ENCODE data around the gene FNBP1L. TPM values are rescaled to one million over a fixed set of nuclear protein-coding genes. Genes with fewer than 3 reads are reported as not detected.

Gene FNBP1L
- total RNA-seq, 1 experiment from 2014 or later = 31.8 TPM

DNA sequence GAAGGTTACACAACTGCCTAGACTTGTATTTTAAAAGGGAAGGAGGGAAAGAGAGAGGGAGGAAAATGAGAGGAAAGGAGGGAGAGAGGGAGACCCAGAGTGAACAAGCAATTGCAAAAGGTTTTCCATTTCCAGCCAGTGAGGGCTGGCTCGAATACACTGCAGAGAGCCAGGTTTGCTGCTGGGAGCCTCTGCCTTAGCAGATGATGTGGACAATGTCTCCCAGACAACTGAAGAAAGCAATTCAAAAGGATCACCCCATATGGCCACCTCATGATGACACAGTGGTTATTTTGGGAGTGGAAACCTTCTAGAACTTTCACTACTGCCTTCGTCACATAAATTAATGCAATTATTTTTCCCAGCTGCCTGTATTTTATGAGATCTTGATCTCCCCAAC lies 147.3 kb downstream of the FNBP1L start:
- intact Hi-C loops (cut with micrococcal nuclease) = no loop called here
- no peak for DNase-seq (ENCODE audit: unreplicated experiment)
- POLR2A ChIA-PET = interaction anchor here (1.0 to 8.1 kb wide), 9 partner anchors 8 to 251 kb away, joined by 3 to 41 read pairs (median 9); partner anchors contain the start of gene FNBP1L
- no TSS peak for BruUV-seq (replicated peaks)
- Mint-ChIP-seq H3K27ac (ENCODE audit: low read depth, unreplicated experiment) (peak overlapping the region; percentile 63), H3K27me3 (ENCODE audit: insufficient read depth, unreplicated experiment) (no peaks in the 10 kb centered on the region), H3K4me3 (ENCODE audit: unreplicated experiment) (no peak overlapping the region), H3K36me3 (ENCODE audit: insufficient read depth, unreplicated experiment) (peaks cover 44% of the 10 kb centered on the region), H3K9me3 (ENCODE audit: unreplicated experiment) (no peaks in the 10 kb centered on the region), H3K4me1 (ENCODE audit: insufficient read depth, unreplicated experiment) (peaks cover 74% of the 10 kb centered on the region)
- TF ChIP-seq, protein P1, sequence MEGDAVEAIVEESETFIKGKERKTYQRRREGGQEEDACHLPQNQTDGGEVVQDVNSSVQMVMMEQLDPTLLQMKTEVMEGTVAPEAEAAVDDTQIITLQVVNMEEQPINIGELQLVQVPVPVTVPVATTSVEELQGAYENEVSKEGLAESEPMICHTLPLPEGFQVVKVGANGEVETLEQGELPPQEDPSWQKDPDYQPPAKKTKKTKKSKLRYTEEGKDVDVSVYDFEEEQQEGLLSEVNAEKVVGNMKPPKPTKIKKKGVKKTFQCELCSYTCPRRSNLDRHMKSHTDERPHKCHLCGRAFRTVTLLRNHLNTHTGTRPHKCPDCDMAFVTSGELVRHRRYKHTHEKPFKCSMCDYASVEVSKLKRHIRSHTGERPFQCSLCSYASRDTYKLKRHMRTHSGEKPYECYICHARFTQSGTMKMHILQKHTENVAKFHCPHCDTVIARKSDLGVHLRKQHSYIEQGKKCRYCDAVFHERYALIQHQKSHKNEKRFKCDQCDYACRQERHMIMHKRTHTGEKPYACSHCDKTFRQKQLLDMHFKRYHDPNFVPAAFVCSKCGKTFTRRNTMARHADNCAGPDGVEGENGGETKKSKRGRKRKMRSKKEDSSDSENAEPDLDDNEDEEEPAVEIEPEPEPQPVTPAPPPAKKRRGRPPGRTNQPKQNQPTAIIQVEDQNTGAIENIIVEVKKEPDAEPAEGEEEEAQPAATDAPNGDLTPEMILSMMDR (IDR thresholded peaks at IDR 0.05; ENCODE audit: unreplicated experiment) = no peak
- CTCF ChIA-PET = interaction anchor here (0.6 to 4.5 kb wide), 5 partner anchors 12 to 227 kb away, joined by 3 to 24 read pairs (median 4); no protein-coding TSS in a partner anchor

DNA sequence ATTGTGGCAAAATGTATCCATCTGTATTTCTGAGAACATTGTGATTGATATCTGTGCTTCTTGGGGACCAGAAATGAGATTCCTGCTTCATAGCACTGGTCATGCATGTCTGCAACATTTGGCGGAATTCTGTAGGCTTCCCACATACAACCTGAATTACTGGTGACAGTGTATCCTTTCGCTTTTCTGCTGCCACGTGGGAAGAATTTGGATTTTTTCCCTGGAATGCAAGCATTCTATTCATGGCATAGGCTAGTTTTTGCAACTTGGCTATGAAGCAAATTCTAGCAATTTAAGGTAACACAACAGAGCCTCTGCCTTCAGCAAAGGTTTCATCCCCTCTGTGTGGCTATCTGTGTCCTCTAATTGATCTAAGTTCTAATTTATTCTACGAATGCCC lies 147.8 kb downstream of the FNBP1L start:
- H3K9me3 Mint-ChIP-seq (ENCODE audit: unreplicated experiment) = no peaks in the 10 kb centered on the region
- ChIA-PET POLR2A (interaction anchor here (1.4 to 8.1 kb wide), 3 partner anchors 11 to 148 kb away, joined by 3 to 41 read pairs (median 20); partner anchors contain the start of gene FNBP1L), CTCF (interaction anchor here (1.5 to 4.5 kb wide), 2 partner anchors 34 to 218 kb away, joined by 3 to 24 read pairs; no protein-coding TSS in a partner anchor)
- intact Hi-C loops (cut with micrococcal nuclease) = no loop called here
- H3K27me3 Mint-ChIP-seq (ENCODE audit: insufficient read depth, unreplicated experiment) = no peaks in the 10 kb centered on the region
- H3K36me3 Mint-ChIP-seq (ENCODE audit: insufficient read depth, unreplicated experiment) = peaks cover 39% of the 10 kb centered on the region
- DNase-seq (ENCODE audit: unreplicated experiment) = no peak
- H3K4me1 Mint-ChIP-seq (ENCODE audit: insufficient read depth, unreplicated experiment) = peaks cover 74% of the 10 kb centered on the region
- no peak overlapping the region for H3K4me3 Mint-ChIP-seq (ENCODE audit: unreplicated experiment)
- peak overlapping the region; percentile 63 for H3K27ac Mint-ChIP-seq (ENCODE audit: low read depth, unreplicated experiment)
- BruUV-seq (replicated peaks) = no TSS peak
- TF ChIP-seq, protein P1 (IDR thresholded peaks at IDR 0.05; ENCODE audit: unreplicated experiment) = no peak

DNA sequence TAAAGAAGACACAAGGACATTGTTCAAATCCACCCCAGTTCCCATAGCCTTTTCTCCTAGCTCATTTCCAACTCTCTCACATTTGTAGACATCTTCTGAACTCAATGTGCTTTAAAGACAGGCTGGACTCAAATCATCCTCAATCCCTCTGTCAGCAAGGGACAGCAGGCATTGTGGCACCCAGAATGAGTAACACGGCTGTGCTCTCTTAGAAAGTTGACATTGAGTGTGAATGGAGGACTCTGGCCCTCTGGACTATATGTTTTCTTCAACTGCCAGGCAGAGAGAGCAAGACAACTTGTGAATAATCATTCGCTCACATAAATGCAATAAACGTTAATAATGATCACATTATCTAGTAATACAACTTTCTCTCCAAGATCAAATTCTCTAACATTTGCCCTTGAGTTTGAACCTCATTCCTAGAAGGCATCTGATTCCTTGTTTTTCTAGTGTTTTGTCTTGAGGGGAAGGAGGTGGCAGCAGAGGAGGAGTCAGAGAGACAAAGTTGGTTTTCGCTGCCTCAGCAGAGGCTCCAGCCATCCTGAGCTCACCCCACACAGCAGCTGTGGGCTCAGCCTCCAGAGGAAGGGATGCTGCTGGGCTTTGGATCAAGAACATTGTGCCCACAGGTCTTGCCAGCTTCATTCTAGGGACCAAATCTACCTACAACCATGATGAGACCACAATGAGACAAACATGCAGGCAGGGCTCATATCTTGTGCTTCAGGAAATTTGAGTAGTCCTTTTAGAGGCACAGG lies 148.6 kb downstream of the FNBP1L start:
- POLR2A ChIA-PET = interaction anchor here (1.6 to 8.1 kb wide), 8 partner anchors 9 to 149 kb away, joined by 4 to 41 read pairs (median 6); partner anchors contain the start of gene FNBP1L
- CTCF ChIA-PET = interaction anchor here (1.5 kb wide), 1 partner anchor 33 kb away, joined by 3 read pairs; no protein-coding TSS in a partner anchor
- TF ChIP-seq, protein P1 (IDR thresholded peaks at IDR 0.05; ENCODE audit: unreplicated experiment) = no peak
- Mint-ChIP-seq H3K36me3 (ENCODE audit: insufficient read depth, unreplicated experiment) (peaks cover 32% of the 10 kb centered on the region), H3K27me3 (ENCODE audit: insufficient read depth, unreplicated experiment) (no peaks in the 10 kb centered on the region), H3K4me3 (ENCODE audit: unreplicated experiment) (no peak overlapping the region), H3K9me3 (ENCODE audit: unreplicated experiment) (no peaks in the 10 kb centered on the region), H3K27ac (ENCODE audit: low read depth, unreplicated experiment) (peak overlapping the region; percentile 63), H3K4me1 (ENCODE audit: insufficient read depth, unreplicated experiment) (peaks cover 75% of the 10 kb centered on the region)
- intact Hi-C loops (cut with micrococcal nuclease) = no loop called here
- no TSS peak for BruUV-seq (replicated peaks)
- no peak for DNase-seq (ENCODE audit: unreplicated experiment)

DNA sequence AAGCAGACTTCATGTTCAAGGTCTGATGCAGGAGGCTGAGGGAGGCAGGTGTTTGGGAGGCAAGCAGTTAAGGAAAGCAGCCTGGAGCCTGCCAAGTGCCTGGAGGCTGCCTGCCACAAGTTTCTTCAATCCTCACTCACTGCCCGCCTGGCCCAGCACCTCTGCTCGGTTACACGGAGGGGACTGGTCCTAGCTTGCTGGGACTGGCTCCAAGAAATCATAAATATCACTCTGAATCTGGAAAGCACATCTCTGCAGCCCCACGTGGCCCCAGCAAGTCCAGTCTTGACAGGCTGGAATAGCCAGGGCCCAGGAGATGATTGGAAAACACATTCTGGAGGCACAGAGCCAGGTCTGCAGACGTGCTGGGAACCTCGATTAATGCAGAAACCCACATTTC lies 149.8 kb downstream of the FNBP1L start:
- intact Hi-C loops (cut with micrococcal nuclease) = no loop called here
- H3K27me3 Mint-ChIP-seq (ENCODE audit: insufficient read depth, unreplicated experiment) = no peaks in the 10 kb centered on the region
- no peak overlapping the region for H3K27ac Mint-ChIP-seq (ENCODE audit: low read depth, unreplicated experiment)
- no peaks in the 10 kb centered on the region for H3K9me3 Mint-ChIP-seq (ENCODE audit: unreplicated experiment)
- ChIA-PET POLR2A (interaction anchor here (0.6 to 8.1 kb wide), 20 partner anchors 8 to 273 kb away, joined by 3 to 41 read pairs (median 4); partner anchors contain the start of gene FNBP1L), CTCF (interaction anchor here (0.7 to 2.5 kb wide), 4 partner anchors 32 to 246 kb away, joined by 3 to 7 read pairs (median 5); no protein-coding TSS in a partner anchor)
- H3K4me1 Mint-ChIP-seq (ENCODE audit: insufficient read depth, unreplicated experiment) = peaks cover 71% of the 10 kb centered on the region
- TF ChIP-seq, protein P1 (IDR thresholded peaks at IDR 0.05; ENCODE audit: unreplicated experiment) = no peak
- BruUV-seq (replicated peaks) = no TSS peak
- peaks cover 26% of the 10 kb centered on the region for H3K36me3 Mint-ChIP-seq (ENCODE audit: insufficient read depth, unreplicated experiment)
- H3K4me3 Mint-ChIP-seq (ENCODE audit: unreplicated experiment) = peak overlapping the region; percentile 34
- DNase-seq (ENCODE audit: unreplicated experiment) = peak; percentile 88

Data from MCF 10A (cell line).